Measurements from ENCODE around the gene RNU4-1. TPM values are rescaled to one million over a fixed set of nuclear protein-coding genes. Genes with fewer than 3 reads are reported as not detected.

RNU4-1 gene
- total and polyA plus RNA-seq, 10 of the 15 experiments (the other 5 are each of a cell fraction or from before 2014, with no cell fraction given): under 0.01 to 15,332 (median 7.1) TPM; not detected in 3

DNA sequence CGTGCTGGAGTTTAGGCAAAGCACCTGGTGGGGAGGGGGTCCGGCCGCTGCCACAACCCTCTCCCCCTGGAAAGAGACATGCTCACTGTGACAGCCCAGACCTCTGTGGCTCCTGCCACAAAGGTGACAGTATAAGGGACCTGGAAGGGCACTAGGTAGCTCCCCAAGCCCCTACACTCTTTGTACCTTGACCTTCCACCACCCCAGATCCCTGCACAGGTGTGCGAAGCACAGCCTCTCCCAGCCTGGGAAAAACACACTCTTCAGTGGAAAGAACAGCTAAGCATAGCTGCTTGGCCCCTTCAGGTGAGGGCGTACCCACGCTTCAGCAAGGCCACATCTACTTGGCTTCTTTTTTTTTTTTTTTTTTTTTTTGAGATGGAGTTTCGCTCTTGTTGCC, 39.5 kb upstream of the RNU4-1 start:
- no peaks in the 10 kb centered on the region; a peak in 1 of 4 replicates for H3K27me3 ChIP-seq (replicated peaks in 1 of 2; ENCODE audit: control insufficient read depth in 2 of 2, insufficient read depth in 2 of 2, low read length in 1 of 2)
- 32% methylated on average over 6 of the region's 7 CpGs for WGBS (ENCODE audit: insufficient coverage, insufficient replicate concordance, low lambda C conversion rate, missing lambda C conversion rate)
- ChIA-PET SMC1A (ENCODE audit: uncharacterized antibody, unreplicated experiment) (no interaction called here), POLR2A (no interaction called here), RAD21 (ENCODE audit: unreplicated experiment) (no interaction called here), CTCF (interaction anchor here (0.8 kb wide), 1 partner anchor 98 kb away, joined by 4 read pairs; no protein-coding TSS in a partner anchor)
- no peak overlapping the region for H3K4me3 ChIP-seq
- H4K20me1 ChIP-seq (ENCODE audit: control insufficient read depth, insufficient read depth): no peaks in the 10 kb centered on the region
- H3K4me1 ChIP-seq (ENCODE audit: control insufficient read depth, insufficient read depth, low read length): no peaks in the 10 kb centered on the region
- H2AFZ ChIP-seq (ENCODE audit: control insufficient read depth, low read depth, low read length): no peak overlapping the region
- no TSS peak for BruUV-seq (replicated peaks)
- ATAC-seq (no peak), FAIRE-seq (no peak), DNase-seq (ENCODE audit: low read depth, low spot score) (no peak)
- no peak for TF ChIP-seq TCF12 (IDR thresholded peaks at IDR 0.05; ENCODE audit: low read depth, low read length)
- TF ChIP-seq TCF7 (IDR thresholded peaks at IDR 0.05; ENCODE audit: borderline replicate concordance): no peak
- TF ChIP-seq ESRRA (IDR thresholded peaks at IDR 0.05; ENCODE audit: low read length): no peak
- no peak for TF ChIP-seq RFX5 (IDR thresholded peaks at IDR 0.05; ENCODE audit: low read depth, low read length)
- no peak for TF ChIP-seq RELA (IDR thresholded peaks at IDR 0.05; ENCODE audit: borderline replicate concordance, partially characterized antibody)
- no peak for TF ChIP-seq TAF1 (IDR thresholded peaks at IDR 0.05; ENCODE audit: borderline replicate concordance, low read depth, low read length)
- no peak for TF ChIP-seq YY1 (IDR thresholded peaks at IDR 0.05; ENCODE audit: low read depth, low read length)
- no peak for TF ChIP-seq ZNF24 (IDR thresholded peaks at IDR 0.05)
- no peak for TF ChIP-seq ZSCAN29 (IDR thresholded peaks at IDR 0.05)
- no peak for TF ChIP-seq CBFB (IDR thresholded peaks at IDR 0.05; ENCODE audit: low read depth)
- no peak for TF ChIP-seq MEF2A (IDR thresholded peaks at IDR 0.05; ENCODE audit: insufficient read depth, low read depth, low read length)
- no peak for TF ChIP-seq RAD21 (IDR thresholded peaks at IDR 0.05; ENCODE audit: insufficient read depth, low read depth, low read length)
- TF ChIP-seq, protein P1, sequence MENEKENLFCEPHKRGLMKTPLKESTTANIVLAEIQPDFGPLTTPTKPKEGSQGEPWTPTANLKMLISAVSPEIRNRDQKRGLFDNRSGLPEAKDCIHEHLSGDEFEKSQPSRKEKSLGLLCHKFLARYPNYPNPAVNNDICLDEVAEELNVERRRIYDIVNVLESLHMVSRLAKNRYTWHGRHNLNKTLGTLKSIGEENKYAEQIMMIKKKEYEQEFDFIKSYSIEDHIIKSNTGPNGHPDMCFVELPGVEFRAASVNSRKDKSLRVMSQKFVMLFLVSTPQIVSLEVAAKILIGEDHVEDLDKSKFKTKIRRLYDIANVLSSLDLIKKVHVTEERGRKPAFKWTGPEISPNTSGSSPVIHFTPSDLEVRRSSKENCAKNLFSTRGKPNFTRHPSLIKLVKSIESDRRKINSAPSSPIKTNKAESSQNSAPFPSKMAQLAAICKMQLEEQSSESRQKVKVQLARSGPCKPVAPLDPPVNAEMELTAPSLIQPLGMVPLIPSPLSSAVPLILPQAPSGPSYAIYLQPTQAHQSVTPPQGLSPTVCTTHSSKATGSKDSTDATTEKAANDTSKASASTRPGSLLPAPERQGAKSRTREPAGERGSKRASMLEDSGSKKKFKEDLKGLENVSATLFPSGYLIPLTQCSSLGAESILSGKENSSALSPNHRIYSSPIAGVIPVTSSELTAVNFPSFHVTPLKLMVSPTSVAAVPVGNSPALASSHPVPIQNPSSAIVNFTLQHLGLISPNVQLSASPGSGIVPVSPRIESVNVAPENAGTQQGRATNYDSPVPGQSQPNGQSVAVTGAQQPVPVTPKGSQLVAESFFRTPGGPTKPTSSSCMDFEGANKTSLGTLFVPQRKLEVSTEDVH (IDR thresholded peaks at IDR 0.05; ENCODE audit: low read depth, partially characterized antibody): no peak
- TF ChIP-seq CHD4 (IDR thresholded peaks at IDR 0.05): no peak
- no peak for TF ChIP-seq SPI1 (IDR thresholded peaks at IDR 0.05; ENCODE audit: borderline replicate concordance, insufficient read depth, low read depth, low read length)
- TF ChIP-seq ASH2L (IDR thresholded peaks at IDR 0.05; ENCODE audit: borderline replicate concordance, low read depth): no peak
- no peak for TF ChIP-seq RUNX3 (IDR thresholded peaks at IDR 0.05; ENCODE audit: low read length)
- TF ChIP-seq SIN3A (IDR thresholded peaks at IDR 0.05; ENCODE audit: low read depth, low read length): no peak
- TF ChIP-seq NFYA (IDR thresholded peaks at IDR 0.05; ENCODE audit: borderline replicate concordance, low read depth, low read length): no peak
- TF ChIP-seq STAT3 (IDR thresholded peaks at IDR 0.05; ENCODE audit: low read depth, low read length): no peak
- peaks cover 6% of the 10 kb centered on the region; the same call in 2 of the 3 replicates for H3K9me3 ChIP-seq (replicated peaks; ENCODE audit: control insufficient read depth, insufficient read depth, low read length)
- intact Hi-C loops (cut with micrococcal nuclease; ENCODE audit: unreplicated experiment): no loop called here
- no peaks in the 10 kb centered on the region for H3K36me3 ChIP-seq (ENCODE audit: control insufficient read depth in 2 of 2, insufficient read depth in 2 of 2, low read length in 1 of 2)
- H3K4me2 ChIP-seq (ENCODE audit: control insufficient read depth, insufficient read depth): no peak overlapping the region
- H3K9ac ChIP-seq (ENCODE audit: control insufficient read depth, insufficient read depth, low read length): no peak overlapping the region
- in situ Hi-C loops (cut with MboI): no loop called here
- H3K27ac ChIP-seq (ENCODE audit: control insufficient read depth, insufficient read depth): no peak overlapping the region
- H3K79me2 ChIP-seq (ENCODE audit: control insufficient read depth, insufficient read depth, low read length): no peaks in the 10 kb centered on the region

All from GM12878 (cell line).